ENCODE data around the gene PRRC2B.

Gene PRRC2B

DNA sequence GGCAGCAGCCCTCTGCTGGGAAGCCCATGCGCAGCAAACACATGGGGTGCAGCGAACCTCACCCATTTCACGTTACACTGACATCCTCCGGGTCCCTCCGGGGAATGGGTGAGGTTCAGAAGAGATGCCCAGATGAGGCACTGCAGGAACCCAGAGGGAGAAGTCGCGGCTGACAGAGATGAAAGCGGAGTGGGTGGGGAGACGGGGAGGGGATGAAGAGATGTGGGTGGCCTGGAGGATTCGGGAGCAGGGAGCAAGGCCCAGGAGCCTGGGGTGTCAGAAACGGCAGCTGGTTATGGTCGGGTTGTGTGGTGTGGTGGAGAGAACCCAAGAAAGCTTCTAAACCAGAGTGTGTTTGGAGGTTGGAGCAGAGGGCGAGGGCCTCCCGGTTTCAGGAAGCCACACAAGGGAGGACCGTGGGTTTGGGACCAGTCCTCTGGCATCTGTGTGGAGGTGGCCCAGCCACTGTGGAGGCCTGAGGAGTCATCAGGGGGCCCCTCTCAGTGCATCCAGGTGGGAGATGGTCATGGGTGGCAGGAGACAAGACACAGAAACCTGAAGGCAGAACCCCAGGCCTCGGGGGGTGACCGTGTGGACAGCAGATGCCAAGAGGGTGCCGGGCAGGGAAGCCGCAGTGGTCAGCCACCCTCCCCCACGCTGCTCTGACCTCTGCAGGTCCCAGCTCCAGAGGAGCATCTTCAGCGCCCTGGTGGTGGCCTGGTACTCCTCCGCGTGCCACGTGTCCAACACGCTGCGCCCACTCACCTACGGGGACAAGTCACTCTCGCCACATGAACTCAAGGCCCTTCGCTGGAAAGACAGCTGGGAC is 128.6 kb downstream of the PRRC2B start:
- TF ChIP-seq, protein P1, sequence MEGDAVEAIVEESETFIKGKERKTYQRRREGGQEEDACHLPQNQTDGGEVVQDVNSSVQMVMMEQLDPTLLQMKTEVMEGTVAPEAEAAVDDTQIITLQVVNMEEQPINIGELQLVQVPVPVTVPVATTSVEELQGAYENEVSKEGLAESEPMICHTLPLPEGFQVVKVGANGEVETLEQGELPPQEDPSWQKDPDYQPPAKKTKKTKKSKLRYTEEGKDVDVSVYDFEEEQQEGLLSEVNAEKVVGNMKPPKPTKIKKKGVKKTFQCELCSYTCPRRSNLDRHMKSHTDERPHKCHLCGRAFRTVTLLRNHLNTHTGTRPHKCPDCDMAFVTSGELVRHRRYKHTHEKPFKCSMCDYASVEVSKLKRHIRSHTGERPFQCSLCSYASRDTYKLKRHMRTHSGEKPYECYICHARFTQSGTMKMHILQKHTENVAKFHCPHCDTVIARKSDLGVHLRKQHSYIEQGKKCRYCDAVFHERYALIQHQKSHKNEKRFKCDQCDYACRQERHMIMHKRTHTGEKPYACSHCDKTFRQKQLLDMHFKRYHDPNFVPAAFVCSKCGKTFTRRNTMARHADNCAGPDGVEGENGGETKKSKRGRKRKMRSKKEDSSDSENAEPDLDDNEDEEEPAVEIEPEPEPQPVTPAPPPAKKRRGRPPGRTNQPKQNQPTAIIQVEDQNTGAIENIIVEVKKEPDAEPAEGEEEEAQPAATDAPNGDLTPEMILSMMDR (conservative IDR thresholded peaks at IDR 0.05; ENCODE audit: low read depth, low read length) = no peak
- no peak overlapping the region for H3K4me3 ChIP-seq (ENCODE audit: low read length)
- no peak for DNase-seq (ENCODE audit: low read depth)

DNA sequence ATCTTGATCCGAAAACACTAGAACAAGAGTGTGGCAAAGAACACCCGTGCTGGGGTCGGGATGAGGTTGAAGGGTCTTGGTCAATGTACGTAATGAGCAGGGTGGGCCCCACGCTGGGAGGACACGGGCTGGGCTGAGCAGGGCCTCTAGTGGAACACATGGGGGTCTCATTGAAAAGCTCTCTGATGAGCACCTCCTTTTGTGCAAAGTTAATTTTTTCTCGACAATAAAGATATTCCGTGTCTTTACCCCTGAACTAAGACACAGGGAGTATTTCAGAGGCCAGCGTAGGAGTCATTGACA is 129.2 kb downstream of the PRRC2B start:
- no peak for DNase-seq (ENCODE audit: low read depth)
- no peak overlapping the region for H3K4me3 ChIP-seq (ENCODE audit: low read length)
- TF ChIP-seq, protein P1 (conservative IDR thresholded peaks at IDR 0.05; ENCODE audit: low read depth, low read length) = no peak

DNA sequence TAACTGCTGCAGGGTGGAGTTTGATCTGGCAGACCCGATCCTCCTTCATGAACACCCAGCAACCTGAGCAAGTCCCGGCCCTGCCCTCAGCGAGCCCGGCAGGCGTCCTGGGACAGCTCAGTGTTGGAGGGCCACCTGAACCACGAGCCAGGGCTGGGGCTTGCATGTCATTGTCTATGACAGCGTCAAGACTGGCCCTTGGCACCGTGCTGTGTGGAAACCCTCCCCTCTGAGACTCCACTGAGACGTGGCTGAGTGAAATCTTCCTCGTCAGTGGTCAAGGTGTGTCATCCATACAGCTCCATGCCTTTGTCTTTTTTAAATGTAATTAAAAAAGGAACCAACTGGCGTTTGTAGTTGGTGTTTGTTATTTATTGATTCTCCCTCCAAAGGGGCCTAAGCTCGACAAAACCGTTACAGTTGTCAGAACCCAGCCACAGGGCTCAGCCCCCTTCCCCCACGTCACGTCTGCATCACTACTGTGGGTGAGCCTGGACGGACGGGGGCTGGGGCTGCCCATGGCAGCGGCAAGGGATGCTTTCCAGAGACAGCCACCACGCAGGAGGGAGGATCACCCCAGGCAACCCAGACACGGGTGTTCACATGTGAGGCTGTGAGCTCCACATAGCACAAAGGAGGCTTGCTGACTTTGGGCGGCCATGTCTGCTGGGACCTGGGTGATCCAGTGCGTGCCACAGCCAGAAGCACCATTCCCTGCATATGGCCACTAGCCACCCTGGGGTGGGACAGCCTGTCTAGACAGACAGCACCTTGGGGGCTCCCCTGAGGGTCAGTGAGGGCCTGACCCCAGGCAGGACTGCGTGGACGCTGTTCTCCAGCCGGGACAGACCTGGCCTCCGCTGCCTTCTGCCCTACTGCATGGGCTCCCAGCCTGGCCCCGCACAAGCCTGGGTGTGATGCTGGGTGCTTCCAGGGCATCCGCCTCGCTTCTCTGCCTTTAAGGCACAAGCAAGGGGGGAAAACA is 129.9 kb downstream of the PRRC2B start:
- DNase-seq (ENCODE audit: low read depth) = no peak

DNA sequence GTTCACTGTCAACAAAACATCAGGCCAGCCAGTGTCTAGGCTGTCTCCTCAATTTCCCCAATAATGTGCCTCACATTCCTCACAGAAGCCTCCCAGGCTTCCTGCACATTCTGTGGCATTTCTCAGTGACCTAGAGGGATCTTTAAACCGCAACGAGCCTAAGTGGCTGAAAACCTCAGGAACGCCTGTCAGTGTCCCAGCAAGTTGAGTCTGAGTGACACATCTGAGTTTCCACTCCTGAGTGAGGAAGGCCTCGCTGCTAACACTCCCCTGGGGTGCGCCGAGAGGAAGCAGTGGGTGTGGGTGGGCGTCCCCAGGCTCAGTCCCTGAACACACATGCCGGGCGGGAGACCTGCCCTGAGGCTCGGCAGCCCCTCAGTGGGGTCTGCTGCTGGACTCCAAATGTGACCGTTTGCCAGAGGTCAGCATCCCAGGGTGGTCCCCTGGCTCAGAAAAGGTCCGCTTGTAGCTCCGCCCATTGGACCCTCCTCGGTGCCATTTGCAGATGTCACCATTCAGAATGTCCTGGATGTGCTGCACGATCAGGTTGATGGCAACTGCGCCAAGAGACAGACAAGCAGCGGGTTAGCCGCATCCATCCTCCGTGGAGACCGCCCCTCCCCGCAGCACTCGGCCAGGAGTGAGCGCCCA is 130.9 kb downstream of the PRRC2B start:
- H3K4me3 ChIP-seq (ENCODE audit: low read length) = no peak overlapping the region
- TF ChIP-seq, protein P1 (conservative IDR thresholded peaks at IDR 0.05; ENCODE audit: low read depth, low read length) = no peak
- no peak for DNase-seq (ENCODE audit: low read depth)

More for the DNA sequence above, 129.9 kb downstream of the PRRC2B start:
- TF ChIP-seq, protein P1 (conservative IDR thresholded peaks at IDR 0.05; ENCODE audit: low read depth, low read length) = no peak
- H3K4me3 ChIP-seq (ENCODE audit: low read length) = no peak overlapping the region

DNA sequence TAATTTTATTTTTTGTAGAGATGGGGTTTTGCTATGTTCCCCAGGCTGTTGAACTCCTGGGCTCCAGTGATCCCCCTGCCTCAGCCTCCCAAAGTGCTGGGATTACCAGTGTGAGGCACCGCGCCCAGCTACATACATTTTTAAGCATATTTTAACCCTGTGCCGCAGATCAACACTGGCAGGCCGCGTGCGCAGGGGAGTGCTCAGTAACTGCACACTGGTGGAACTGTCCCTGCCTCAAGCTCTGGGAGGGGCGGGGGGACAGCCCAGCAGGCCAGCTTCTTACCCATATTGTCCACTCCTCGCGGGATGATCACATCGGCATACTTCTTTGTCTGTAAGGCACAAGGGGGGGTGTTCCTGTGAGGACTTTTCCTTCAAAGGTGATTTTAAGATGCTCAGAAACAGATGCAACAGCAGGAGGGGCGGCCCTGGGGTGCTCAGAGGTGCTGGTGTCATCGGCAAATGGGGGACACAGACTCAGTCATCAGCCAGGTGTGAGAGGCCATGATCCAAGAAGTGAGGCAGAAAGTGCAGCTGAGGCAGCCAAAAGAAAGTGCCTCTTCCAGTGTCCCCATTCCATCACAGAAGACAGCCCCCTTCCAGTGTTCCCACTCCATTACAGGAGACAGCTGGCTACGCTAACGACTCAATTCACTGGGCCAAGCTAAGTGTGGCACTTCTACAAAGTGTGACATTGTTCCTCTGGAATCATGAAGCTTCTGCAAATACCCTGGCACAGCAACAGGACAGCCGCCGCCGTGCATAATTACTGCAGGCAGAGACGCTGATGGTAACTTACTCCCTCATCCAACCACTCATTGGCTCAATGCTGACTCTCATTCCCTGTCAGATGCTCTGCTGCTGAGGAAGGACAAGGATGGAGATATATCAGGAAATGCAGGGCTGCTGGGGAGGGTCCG is 132.0 kb downstream of the PRRC2B start:
- no peak overlapping the region for H3K4me3 ChIP-seq (ENCODE audit: low read length)
- TF ChIP-seq, protein P1 (conservative IDR thresholded peaks at IDR 0.05; ENCODE audit: low read depth, low read length) = no peak
- no peak for DNase-seq (ENCODE audit: low read depth)

DNA sequence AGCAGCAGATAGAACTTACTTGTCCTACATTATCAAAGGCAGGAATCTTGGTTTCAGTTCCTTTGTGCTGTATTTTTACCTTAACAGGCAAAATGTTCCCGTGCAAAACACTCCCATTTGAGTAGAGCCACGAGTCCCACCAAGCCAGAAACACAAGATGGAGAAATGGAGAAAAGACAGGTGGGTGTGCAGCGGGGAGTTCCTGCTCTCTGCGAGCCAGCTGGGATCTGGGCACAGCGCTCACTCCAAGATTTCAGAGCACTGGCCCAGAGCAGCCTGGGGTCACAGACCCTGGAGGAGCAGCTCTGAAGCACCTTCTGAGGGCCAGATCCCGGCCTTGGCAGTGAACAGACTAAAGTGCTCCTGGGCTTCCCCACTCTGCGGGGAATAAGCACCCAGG is 134.3 kb downstream of the PRRC2B start:
- no peak overlapping the region for H3K4me3 ChIP-seq (ENCODE audit: low read length)
- no peak for DNase-seq (ENCODE audit: low read depth)

More for the DNA sequence above, 134.3 kb downstream of the PRRC2B start:
- TF ChIP-seq, protein P1 (conservative IDR thresholded peaks at IDR 0.05; ENCODE audit: low read depth, low read length) = no peak
